ENCODE results near the gene ZNF142.

ZNF142 gene

DNA sequence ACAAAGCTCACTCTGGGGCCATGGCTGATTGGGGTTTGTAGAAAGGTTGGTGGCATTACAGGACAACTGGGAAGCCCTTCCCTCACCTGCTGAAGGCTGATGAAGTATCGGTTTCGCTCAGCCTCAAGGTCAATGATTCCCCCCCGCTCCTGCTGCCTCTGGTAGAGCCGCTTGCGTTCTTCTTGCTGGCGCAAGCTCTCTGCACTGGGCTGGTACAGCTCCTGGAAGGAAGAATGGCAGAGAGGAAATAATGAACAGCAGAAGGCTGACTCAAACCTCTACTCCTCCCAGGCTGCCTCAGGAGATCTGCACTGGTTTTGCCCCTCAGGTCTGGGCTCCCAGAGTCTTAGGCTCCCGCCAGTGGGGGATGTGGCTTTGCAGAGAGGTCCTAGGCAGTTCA is 5.2 kb upstream of the ZNF142 start:
- TF ChIP-seq, protein P1, sequence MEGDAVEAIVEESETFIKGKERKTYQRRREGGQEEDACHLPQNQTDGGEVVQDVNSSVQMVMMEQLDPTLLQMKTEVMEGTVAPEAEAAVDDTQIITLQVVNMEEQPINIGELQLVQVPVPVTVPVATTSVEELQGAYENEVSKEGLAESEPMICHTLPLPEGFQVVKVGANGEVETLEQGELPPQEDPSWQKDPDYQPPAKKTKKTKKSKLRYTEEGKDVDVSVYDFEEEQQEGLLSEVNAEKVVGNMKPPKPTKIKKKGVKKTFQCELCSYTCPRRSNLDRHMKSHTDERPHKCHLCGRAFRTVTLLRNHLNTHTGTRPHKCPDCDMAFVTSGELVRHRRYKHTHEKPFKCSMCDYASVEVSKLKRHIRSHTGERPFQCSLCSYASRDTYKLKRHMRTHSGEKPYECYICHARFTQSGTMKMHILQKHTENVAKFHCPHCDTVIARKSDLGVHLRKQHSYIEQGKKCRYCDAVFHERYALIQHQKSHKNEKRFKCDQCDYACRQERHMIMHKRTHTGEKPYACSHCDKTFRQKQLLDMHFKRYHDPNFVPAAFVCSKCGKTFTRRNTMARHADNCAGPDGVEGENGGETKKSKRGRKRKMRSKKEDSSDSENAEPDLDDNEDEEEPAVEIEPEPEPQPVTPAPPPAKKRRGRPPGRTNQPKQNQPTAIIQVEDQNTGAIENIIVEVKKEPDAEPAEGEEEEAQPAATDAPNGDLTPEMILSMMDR (IDR thresholded peaks at IDR 0.05; ENCODE audit: control insufficient read depth, insufficient read depth, low read depth, low read length, missing control alignments): no peak
- H3K4me3 ChIP-seq (ENCODE audit: control insufficient read depth, low read depth, low read length): no peak overlapping the region
- no peak for DNase-seq (ENCODE audit: low read depth)

DNA sequence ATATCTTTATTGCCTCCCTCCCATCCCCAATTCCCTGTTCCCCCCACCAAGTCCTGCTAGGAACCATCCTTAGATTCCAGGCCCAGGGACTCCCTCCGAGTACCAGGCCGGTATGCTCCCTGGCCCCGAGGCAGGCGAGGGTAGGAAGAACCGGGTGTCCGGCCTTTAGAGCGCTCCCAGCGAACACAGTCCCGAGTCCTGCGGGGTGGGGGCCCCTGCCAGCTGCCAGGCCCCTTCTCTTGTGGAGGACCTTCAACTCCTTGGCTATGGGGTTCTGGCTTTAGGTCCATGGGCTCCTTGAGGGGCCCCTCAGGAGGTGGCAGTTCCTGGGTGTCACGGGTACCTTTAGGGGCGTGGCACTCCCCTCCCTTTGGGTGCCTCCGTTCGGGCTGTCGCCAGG is 4.5 kb upstream of the ZNF142 start:
- TF ChIP-seq, protein P1 (IDR thresholded peaks at IDR 0.05; ENCODE audit: control insufficient read depth, insufficient read depth, low read depth, low read length, missing control alignments): no peak
- no peak for DNase-seq (ENCODE audit: low read depth)
- H3K4me3 ChIP-seq (ENCODE audit: control insufficient read depth, low read depth, low read length): no peak overlapping the region

DNA sequence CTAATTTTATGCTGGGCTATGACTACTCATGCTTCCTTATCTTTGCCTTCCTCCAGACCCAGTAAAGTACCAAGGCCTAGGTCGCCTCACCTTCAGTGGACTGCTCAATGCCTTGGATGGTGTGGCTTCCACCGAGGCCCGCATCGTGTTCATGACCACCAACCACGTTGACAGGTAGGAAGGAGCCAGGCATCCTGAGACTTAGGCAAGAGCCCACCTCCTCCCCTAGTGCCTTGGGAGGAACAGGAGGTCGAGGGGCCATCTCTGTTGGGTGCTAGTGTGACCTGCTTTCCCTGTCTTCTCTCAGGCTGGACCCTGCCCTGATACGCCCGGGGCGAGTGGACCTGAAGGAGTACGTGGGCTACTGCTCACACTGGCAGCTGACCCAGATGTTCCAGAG is 3.4 kb upstream of the ZNF142 start:
- DNase-seq (ENCODE audit: low read depth): no peak
- TF ChIP-seq, protein P1 (IDR thresholded peaks at IDR 0.05; ENCODE audit: control insufficient read depth, insufficient read depth, low read depth, low read length, missing control alignments): no peak

DNA sequence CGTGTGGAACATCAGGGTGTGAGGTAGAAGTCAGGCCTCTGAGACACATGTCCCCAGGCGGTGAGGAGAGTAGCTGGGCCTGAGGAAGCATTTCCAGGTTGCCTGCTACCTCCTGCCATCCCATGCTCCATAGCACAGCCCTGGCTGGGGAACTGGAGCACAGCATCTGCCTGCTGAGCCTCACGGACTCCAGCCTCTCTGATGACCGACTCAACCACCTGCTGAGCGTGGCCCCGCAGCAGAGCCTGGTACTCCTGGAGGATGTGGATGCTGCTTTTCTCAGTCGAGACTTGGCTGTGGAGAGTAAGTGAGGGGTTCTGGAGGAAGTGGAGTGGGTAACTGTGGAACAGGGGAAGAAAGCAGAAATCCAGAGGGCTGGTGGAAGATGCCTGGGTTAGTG is 3.0 kb upstream of the ZNF142 start:
- DNase-seq (ENCODE audit: low read depth): no peak
- H3K4me3 ChIP-seq (ENCODE audit: control insufficient read depth, low read depth, low read length): no peak overlapping the region
- TF ChIP-seq, protein P1 (IDR thresholded peaks at IDR 0.05; ENCODE audit: control insufficient read depth, insufficient read depth, low read depth, low read length, missing control alignments): no peak

More for the DNA sequence above, 3.4 kb upstream of the ZNF142 start:
- H3K4me3 ChIP-seq (ENCODE audit: control insufficient read depth, low read depth, low read length): no peak overlapping the region

DNA sequence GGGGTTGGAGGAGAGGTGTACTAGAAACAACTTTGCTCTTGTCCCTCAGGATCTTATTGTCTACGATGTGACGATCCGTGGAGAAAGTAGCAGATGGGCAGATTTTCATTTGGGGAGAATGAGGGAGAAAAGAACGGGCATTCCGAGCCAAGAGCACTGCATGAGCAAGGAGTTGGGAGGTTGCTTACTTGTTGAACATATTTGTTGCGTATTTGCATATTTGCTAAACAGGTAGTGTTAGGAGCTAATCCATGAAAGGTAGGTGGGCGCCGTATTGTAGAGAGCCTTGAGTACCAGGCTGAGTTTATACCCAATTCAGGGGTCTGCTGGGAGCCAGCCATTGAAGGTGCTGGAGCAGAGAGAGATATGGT is 550 bp upstream of the ZNF142 start:
- no peak for DNase-seq (ENCODE audit: low read depth)
- H3K4me3 ChIP-seq (ENCODE audit: control insufficient read depth, low read depth, low read length): peak overlapping the region; percentile 89
- TF ChIP-seq, protein P1 (IDR thresholded peaks at IDR 0.05; ENCODE audit: control insufficient read depth, insufficient read depth, low read depth, low read length, missing control alignments): no peak

DNA sequence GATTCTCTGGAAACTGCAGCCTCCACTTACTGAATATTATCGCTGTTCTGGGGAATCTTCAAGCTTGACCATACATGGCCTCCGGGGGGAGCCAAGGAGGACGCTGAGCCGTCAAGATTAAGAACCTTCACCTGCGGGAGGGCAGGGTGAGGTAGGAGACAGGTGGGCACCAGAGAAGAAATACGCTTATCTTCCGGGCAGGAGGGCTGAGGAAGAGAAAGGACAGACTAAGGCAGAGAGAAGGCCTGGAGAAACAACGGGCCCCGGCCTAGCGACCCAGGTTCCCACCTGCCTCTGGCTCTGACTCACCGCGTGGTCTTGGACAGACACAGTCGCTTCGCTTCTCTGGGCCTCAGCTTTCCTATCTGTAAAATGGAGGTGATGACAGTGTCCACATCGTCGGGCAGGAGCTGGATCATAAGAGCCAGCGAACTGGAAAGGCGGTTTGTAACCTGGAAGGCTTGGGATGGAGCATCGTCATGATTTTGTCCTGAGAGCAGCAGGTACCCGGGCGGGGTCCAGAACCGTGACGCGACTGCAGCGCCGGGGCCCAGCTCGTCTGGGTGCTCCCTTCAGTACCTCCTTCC is 659 bp downstream of the ZNF142 start:
- no peak for DNase-seq (ENCODE audit: low read depth)
- TF ChIP-seq, protein P1 (IDR thresholded peaks at IDR 0.05; ENCODE audit: control insufficient read depth, insufficient read depth, low read depth, low read length, missing control alignments): peak; percentile 55
- H3K4me3 ChIP-seq (ENCODE audit: control insufficient read depth, low read depth, low read length): peak overlapping the region; percentile 89

DNA sequence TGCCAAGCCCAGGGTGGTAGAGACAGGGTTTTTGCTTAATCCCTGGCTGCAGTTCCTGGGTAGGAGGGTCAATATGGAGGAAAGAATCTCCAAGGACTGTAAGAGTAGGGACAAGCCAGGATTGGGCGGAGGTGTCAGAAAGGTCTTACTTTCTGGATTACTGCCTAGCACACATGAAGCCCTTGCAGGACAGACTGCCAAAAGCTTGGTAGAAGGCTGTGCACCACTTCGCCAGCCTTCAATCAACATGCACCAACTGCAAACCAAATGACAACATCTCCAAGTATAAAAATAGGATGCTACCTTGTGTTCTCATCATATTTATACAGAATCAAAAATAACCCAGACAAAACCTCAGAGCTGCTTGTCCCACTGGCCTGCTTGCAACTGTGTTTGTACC is 3.7 kb downstream of the ZNF142 start:
- TF ChIP-seq, protein P1 (IDR thresholded peaks at IDR 0.05; ENCODE audit: control insufficient read depth, insufficient read depth, low read depth, low read length, missing control alignments): no peak
- H3K4me3 ChIP-seq (ENCODE audit: control insufficient read depth, low read depth, low read length): no peak overlapping the region
- no peak for DNase-seq (ENCODE audit: low read depth)
